HCT116 (cell line): ENCODE measurements around the gene EPG5. TPM values are rescaled to one million over a fixed set of nuclear protein-coding genes. Genes with fewer than 3 reads are reported as not detected.

ENCODE experiments used
- ATAC-seq: fragments of 200-7000 bp; cut with Tn5 transposase; 2 replicates; pipeline ENCODE4 v1.9.1; 2020; ENCODE audit warnings: mild to moderate bottlenecking, moderate library complexity
- BruUV-seq: library from RNA; stranded (reverse); fragments of 400-500 nt; replicated peaks from 2 replicates; lab custom pipeline; 2021; lab: Mats Ljungman, UMichigan
- CTCF ChIA-PET: fragments of 300-600 bp; sonication (Branson Sonifier 250); formaldehyde crosslinking; loops from one replicate; lab custom pipeline; 2021; ENCODE audit warnings: antibody characterized with exemption; lab: Charles Lee
- POLR2A ChIA-PET: fragments of 300-600, 350-600 bp; sonication (Branson Sonifier 250); formaldehyde crosslinking; loops from one replicate; lab custom pipeline; 2021; ENCODE audit warnings: antibody characterized with exemption; lab: Charles Lee
- RAD21 ChIA-PET, 2 experiments: fragments of 300-600 bp; sonication (Branson Sonifier 250); formaldehyde crosslinking; loops; one replicate each; lab custom pipeline; 2023; ENCODE audit warnings: low total read pairs in 2 of 2; ENCODE audit not compliant: uncharacterized antibody in 2 of 2, unreplicated experiment in 2 of 2, low non-redundant PET in 1 of 2; lab: Charles Lee
- DNase-seq: peaks from one replicate; pipeline ENCODE4 v3.0.0-alpha.2; 2010; ENCODE audit warnings: low read depth, low spot score
- H2AFZ ChIP-seq: fragments of 200-600 bp; shearing (Covaris generic), sonication (generic); 2 replicates; pipeline ENCODE4 v1.6.1; 2017; ENCODE audit warnings: low read depth, mixed run types, mixed read lengths, antibody characterized with exemption, low read length; ENCODE audit not compliant: poor library complexity, severe bottlenecking
- H3K27ac ChIP-seq: 2 replicates; pipeline ENCODE4 v1.5.1; 2012; ENCODE audit warnings: low read depth, low read length
- H3K27me3 ChIP-seq: fragments of 200-600 bp; sonication (generic); 2 replicates; pipeline ENCODE4 v1.6.1; 2016; ENCODE audit warnings: mixed run types, low read length, mixed read lengths; ENCODE audit not compliant: insufficient read depth
- H3K36me3 ChIP-seq, 2 experiments: fragments of 200-500 bp in 1 of 2; fragments of 200-600 bp in 1 of 2; sonication (Bioruptor generic) in 1 of 2; sonication (generic) in 1 of 2; 2 replicates each; pipeline versions ENCODE4 v1.5.1 to v1.6.1; 2014 to 2016; ENCODE audit warnings: low read length in 2 of 2, inconsistent platforms in 1 of 2, mixed read lengths in 1 of 2, mixed run types in 1 of 2; ENCODE audit not compliant: insufficient read depth in 2 of 2, control insufficient read depth in 1 of 2
- H3K4me1 ChIP-seq, 2 experiments: fragments of 200-600 bp in 1 of 2; sonication (generic) in 1 of 2; 2 replicates each; pipeline versions ENCODE4 v1.5.1 to v1.6.1; 2012 to 2017; ENCODE audit warnings: low read length in 2 of 2, inconsistent platforms in 1 of 2, mild to moderate bottlenecking in 1 of 2, mixed read lengths in 1 of 2, mixed run types in 1 of 2, moderate library complexity in 1 of 2; ENCODE audit not compliant: insufficient read depth in 2 of 2, control insufficient read depth in 1 of 2
- H3K4me2 ChIP-seq: fragments of 200-600 bp; sonication (generic); 2 replicates; pipeline ENCODE4 v1.6.1; 2017; ENCODE audit warnings: mixed run types, low read length, mixed read lengths
- H3K4me3 ChIP-seq, 2 experiments: fragments of 200-600 bp in 1 of 2; sonication (generic) in 1 of 2; replicated peaks in 1 of 2; 2 replicates each; pipeline ENCODE4 v1.5.1; 2011 to 2016; ENCODE audit warnings: low read length in 2 of 2, control low read depth in 1 of 2, low read depth in 1 of 2, mild to moderate bottlenecking in 1 of 2, mixed read lengths in 1 of 2, mixed run types in 1 of 2
- H3K79me2 ChIP-seq: fragments of 200-600 bp; sonication (generic); 2 replicates; pipeline ENCODE4 v1.6.1; 2017; ENCODE audit warnings: mild to moderate bottlenecking, mixed run types, low read length, moderate library complexity, mixed read lengths; ENCODE audit not compliant: insufficient read depth
- H3K9ac ChIP-seq: fragments of 200-600 bp; sonication (generic); 2 replicates; pipeline ENCODE4 v1.6.1; 2016; ENCODE audit warnings: low read length, mixed read lengths
- H3K9me2 ChIP-seq: fragments of 200-600 bp; sonication (generic), shearing (Covaris generic); 2 replicates; pipeline ENCODE4 v1.6.1; 2017; ENCODE audit warnings: mixed run types, mild to moderate bottlenecking, moderate library complexity; ENCODE audit not compliant: insufficient read depth
- H3K9me3 ChIP-seq, 2 experiments: fragments of 200-500 bp in 1 of 2; fragments of 200-600 bp in 1 of 2; sonication (Bioruptor generic) in 1 of 2; sonication (generic) in 1 of 2; 2 replicates each; pipeline ENCODE4 v1.6.1; 2014 to 2017; ENCODE audit warnings: low read length in 2 of 2, mixed read lengths in 2 of 2, inconsistent platforms in 1 of 2, low read depth in 1 of 2, mild to moderate bottlenecking in 1 of 2, mixed run types in 1 of 2, moderate library complexity in 1 of 2; ENCODE audit not compliant: control insufficient read depth in 1 of 2, insufficient read depth in 1 of 2
- H4K20me1 ChIP-seq: fragments of 200-600 bp; sonication (generic), shearing (Covaris generic); 2 replicates; pipeline ENCODE4 v1.6.1; 2017; ENCODE audit warnings: mixed run types, mild to moderate bottlenecking, moderate library complexity; ENCODE audit not compliant: insufficient read depth
- CBX3 ChIP-seq: IDR thresholded peaks from 2 replicates; pipeline ENCODE4 v1.6.1; 2012; ENCODE audit warnings: low read depth
- CEBPB ChIP-seq: IDR thresholded peaks from 2 replicates; pipeline ENCODE4 v1.6.1; 2012; ENCODE audit warnings: low read depth
- EGR1 ChIP-seq: IDR thresholded peaks from 2 replicates; pipeline ENCODE4 v1.6.1; 2012; ENCODE audit warnings: low read depth
- ELF1 ChIP-seq: IDR thresholded peaks from 2 replicates; pipeline ENCODE4 v1.6.1; 2012; ENCODE audit warnings: low read depth, borderline replicate concordance
- EZH2 ChIP-seq: fragments of 200-600 bp; sonication (generic); IDR thresholded peaks from 2 replicates; pipeline ENCODE4 v1.6.1; 2017; ENCODE audit warnings: antibody characterized with exemption, mixed run types
- EZH2phosphoT487 ChIP-seq: fragments of 200-600 bp; IDR thresholded peaks from 2 replicates; pipeline ENCODE4 v1.6.1; 2018; ENCODE audit warnings: antibody characterized with exemption, borderline replicate concordance
- FOSL1 ChIP-seq: IDR thresholded peaks from 2 replicates; pipeline ENCODE4 v1.6.1; 2012; ENCODE audit warnings: low read depth
- POLR2A ChIP-seq: IDR thresholded peaks from 2 replicates; pipeline ENCODE4 v1.7.0; 2011; ENCODE audit warnings: borderline replicate concordance; ENCODE audit not compliant: insufficient read depth, insufficient read length; ENCODE audit errors: extremely low read depth
- RAD21 ChIP-seq: IDR thresholded peaks from 2 replicates; pipeline ENCODE4 v1.6.1; 2012; ENCODE audit warnings: low read depth, mild to moderate bottlenecking
- SIN3A ChIP-seq: IDR thresholded peaks from 2 replicates; pipeline ENCODE4 v1.6.1; 2012; ENCODE audit warnings: low read depth
- SP1 ChIP-seq: IDR thresholded peaks from 2 replicates; pipeline ENCODE4 v1.6.1; 2012; ENCODE audit warnings: low read depth
- SRF ChIP-seq: IDR thresholded peaks from 2 replicates; pipeline ENCODE4 v1.6.1; 2012; ENCODE audit warnings: low read depth
- YY1 ChIP-seq: IDR thresholded peaks from 2 replicates; pipeline ENCODE4 v1.6.1; 2011; ENCODE audit warnings: low read length, low read depth, moderate library complexity, mild to moderate bottlenecking; ENCODE audit not compliant: insufficient replicate concordance; ENCODE audit errors: extremely low read depth
- ZFX ChIP-seq: fragments of 450-650 bp; IDR thresholded peaks from 2 replicates; pipeline ENCODE4 v1.6.1; 2017
- ZNF274 ChIP-seq: fragments of 200-500 bp; sonication (Bioruptor generic); IDR thresholded peaks from 2 replicates; pipeline ENCODE4 v1.6.1; 2014; ENCODE audit warnings: mild to moderate bottlenecking, low read depth, low read length, inconsistent platforms
- intact Hi-C: fragments of 100-400 bp; cut with micrococcal nuclease; formaldehyde crosslinking; loops from 2 replicates; pipeline ENCODE4 v1.10.0; 2022
- total RNA-seq: library from RNA; stranded (reverse); gene quantifications from one replicate; pipeline ENCODE4 v1.2.1, GENCODE V29; 2021; ENCODE audit not compliant: unreplicated experiment
- TF ChIP-seq, protein P1 (sequence below): IDR thresholded peaks from 2 replicates; pipeline ENCODE4 v1.6.1; 2012
- TF ChIP-seq, protein P2 (sequence below): IDR thresholded peaks from 2 replicates; pipeline ENCODE4 v1.6.1; 2012; ENCODE audit warnings: low read depth
- TF ChIP-seq, protein P3 (sequence below): IDR thresholded peaks from 2 replicates; pipeline ENCODE4 v1.6.1; 2012

Gene EPG5
- total RNA-seq, 1 experiment from 2014 or later = 12.9 TPM

DNA sequence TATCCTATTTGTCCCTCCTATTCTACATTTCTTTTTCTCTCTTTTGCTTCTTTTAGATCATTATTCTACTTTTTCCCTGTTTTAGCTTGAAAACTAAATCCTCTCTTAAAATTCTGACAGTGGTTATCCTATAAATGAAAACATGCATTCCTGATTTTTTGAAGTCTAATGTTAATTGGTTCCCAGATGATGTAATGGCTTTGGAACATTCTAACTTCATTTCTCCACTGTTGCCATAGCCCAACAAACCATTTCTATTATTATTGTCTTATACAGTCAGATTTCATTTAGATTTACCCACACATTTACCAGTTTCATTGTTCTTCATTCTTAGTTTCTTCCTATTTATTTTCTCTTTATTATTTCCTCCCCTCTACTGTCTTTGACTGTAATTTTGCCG lies 105.2 kb downstream of the EPG5 start (continued):
- no peak for TF ChIP-seq EZH2phosphoT487

DNA sequence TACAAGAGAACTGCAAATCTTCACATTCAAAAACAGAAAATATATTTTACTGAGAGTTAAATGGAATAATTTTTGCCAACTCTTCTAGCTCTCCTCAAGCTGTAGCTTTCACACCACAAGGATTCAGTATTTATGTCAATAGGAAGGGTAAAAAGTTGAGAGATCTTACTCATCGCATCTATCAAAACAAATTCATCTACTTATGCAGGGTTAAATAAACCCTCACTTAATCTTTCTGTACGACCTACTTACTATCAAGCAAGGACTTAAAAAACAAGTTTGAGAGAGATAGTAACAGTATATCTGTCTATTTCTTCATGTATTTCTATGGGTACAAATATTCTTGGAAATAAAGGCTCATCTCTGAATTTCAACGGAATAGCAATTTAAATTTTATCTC lies 106.2 kb downstream of the EPG5 start:
- H3K27me3 ChIP-seq = no peaks in the 10 kb centered on the region
- H3K4me2 ChIP-seq = no peak overlapping the region
- no peaks in the 10 kb centered on the region for H3K79me2 ChIP-seq
- no peak for ATAC-seq
- H2AFZ ChIP-seq = no peak overlapping the region
- H3K9ac ChIP-seq = no peak overlapping the region
- no peak for TF ChIP-seq CBX3
- POLR2A ChIA-PET = no interaction called here
- H3K4me3 ChIP-seq = no peak overlapping the region
- intact Hi-C loops = no loop called here
- CTCF ChIA-PET = interaction anchor here (1.6 kb wide), 1 partner anchor 19 kb away, joined by 6 read pairs; no protein-coding TSS in a partner anchor
- RAD21 ChIA-PET = no interaction called here
- H3K27ac ChIP-seq = no peak overlapping the region
- no peaks in the 10 kb centered on the region for H4K20me1 ChIP-seq
- no peaks in the 10 kb centered on the region for H3K9me3 ChIP-seq
- no peaks in the 10 kb centered on the region for H3K9me2 ChIP-seq
- no TSS peak for BruUV-seq
- no peaks in the 10 kb centered on the region for H3K4me1 ChIP-seq
- peaks cover 0 to 2% of the 10 kb centered on the region in 2 experiments; a peak in 3 of 4 replicates for H3K36me3 ChIP-seq
- no peak for DNase-seq

DNA sequence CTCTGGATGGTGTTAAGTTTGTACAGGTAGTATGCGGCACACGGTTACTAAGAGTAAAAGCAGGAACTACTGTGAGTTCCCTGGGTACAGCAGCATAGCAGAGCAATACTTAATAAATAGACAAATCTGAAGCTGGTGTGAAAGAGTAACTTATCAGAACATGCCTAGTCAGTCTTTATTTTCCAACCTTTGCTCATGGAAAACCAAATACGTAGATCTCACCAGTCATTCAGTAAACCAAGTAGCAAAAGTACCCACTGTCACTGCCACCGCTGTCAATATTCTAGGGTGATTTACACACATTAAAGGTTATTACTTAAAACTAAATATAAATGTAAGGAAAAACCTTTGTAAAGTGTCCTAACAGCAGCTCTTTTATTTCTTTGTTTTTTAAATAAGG lies 106.6 kb downstream of the EPG5 start:
- Histone ChIP-seq H3K9me2 (no peaks in the 10 kb centered on the region), H3K4me1 (no peaks in the 10 kb centered on the region), H3K4me3 (no peak overlapping the region), H4K20me1 (no peaks in the 10 kb centered on the region), H3K36me3 (peaks cover 0 to 2% of the 10 kb centered on the region in 2 experiments; a peak in 3 of 4 replicates), H3K9ac (no peak overlapping the region), H3K4me2 (no peak overlapping the region), H3K27ac (no peak overlapping the region), H3K79me2 (no peaks in the 10 kb centered on the region), H3K27me3 (no peaks in the 10 kb centered on the region), H2AFZ (no peak overlapping the region), H3K9me3 (no peaks in the 10 kb centered on the region)
- ATAC-seq (no peak), DNase-seq (no peak)
- POLR2A ChIA-PET = no interaction called here
- intact Hi-C loops = no loop called here
- RAD21 ChIA-PET = no interaction called here
- BruUV-seq = no TSS peak
- CTCF ChIA-PET = interaction anchor here (1.6 kb wide), 1 partner anchor 19 kb away, joined by 6 read pairs; no protein-coding TSS in a partner anchor
- no peak for TF ChIP-seq ELF1
- no peak for TF ChIP-seq ZFX
- TF ChIP-seq CBX3 = no peak
- TF ChIP-seq, protein P1, sequence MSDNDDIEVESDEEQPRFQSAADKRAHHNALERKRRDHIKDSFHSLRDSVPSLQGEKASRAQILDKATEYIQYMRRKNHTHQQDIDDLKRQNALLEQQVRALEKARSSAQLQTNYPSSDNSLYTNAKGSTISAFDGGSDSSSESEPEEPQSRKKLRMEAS = no peak
- no peak for TF ChIP-seq SRF
- no peak for TF ChIP-seq ZNF274
- TF ChIP-seq, protein P2, sequence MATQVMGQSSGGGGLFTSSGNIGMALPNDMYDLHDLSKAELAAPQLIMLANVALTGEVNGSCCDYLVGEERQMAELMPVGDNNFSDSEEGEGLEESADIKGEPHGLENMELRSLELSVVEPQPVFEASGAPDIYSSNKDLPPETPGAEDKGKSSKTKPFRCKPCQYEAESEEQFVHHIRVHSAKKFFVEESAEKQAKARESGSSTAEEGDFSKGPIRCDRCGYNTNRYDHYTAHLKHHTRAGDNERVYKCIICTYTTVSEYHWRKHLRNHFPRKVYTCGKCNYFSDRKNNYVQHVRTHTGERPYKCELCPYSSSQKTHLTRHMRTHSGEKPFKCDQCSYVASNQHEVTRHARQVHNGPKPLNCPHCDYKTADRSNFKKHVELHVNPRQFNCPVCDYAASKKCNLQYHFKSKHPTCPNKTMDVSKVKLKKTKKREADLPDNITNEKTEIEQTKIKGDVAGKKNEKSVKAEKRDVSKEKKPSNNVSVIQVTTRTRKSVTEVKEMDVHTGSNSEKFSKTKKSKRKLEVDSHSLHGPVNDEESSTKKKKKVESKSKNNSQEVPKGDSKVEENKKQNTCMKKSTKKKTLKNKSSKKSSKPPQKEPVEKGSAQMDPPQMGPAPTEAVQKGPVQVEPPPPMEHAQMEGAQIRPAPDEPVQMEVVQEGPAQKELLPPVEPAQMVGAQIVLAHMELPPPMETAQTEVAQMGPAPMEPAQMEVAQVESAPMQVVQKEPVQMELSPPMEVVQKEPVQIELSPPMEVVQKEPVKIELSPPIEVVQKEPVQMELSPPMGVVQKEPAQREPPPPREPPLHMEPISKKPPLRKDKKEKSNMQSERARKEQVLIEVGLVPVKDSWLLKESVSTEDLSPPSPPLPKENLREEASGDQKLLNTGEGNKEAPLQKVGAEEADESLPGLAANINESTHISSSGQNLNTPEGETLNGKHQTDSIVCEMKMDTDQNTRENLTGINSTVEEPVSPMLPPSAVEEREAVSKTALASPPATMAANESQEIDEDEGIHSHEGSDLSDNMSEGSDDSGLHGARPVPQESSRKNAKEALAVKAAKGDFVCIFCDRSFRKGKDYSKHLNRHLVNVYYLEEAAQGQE = no peak
- TF ChIP-seq FOSL1 = no peak
- TF ChIP-seq SIN3A = no peak
- TF ChIP-seq EZH2 = no peak
- no peak for TF ChIP-seq EGR1
- TF ChIP-seq RAD21 = no peak
- no peak for TF ChIP-seq YY1
- TF ChIP-seq SP1 = no peak
- TF ChIP-seq POLR2A = no peak
- TF ChIP-seq, protein P3, sequence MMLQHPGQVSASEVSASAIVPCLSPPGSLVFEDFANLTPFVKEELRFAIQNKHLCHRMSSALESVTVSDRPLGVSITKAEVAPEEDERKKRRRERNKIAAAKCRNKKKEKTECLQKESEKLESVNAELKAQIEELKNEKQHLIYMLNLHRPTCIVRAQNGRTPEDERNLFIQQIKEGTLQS = no peak
- TF ChIP-seq CEBPB = no peak
